ENCODE measurements around the gene RBM34.

- TF ChIP-seq CTCF (IDR thresholded peaks at IDR 0.05) (no peak), POLR2A (IDR thresholded peaks at IDR 0.05) (no peak)
Observed at GRCh38 chr1:235088907-235089306, 72.1 kb downstream of the RBM34 start.
